Tibial nerve (tissue), 4 donors: ENCODE measurements around the gene TOP2B. TPM values are rescaled to one million over a fixed set of nuclear protein-coding genes. Genes with fewer than 3 reads are reported as not detected.

ENCODE experiments used
- DNase-seq, 2 donors: peaks; one replicate each; pipeline ENCODE4 v3.0.0-alpha.2; 2019; ENCODE audit warnings: low spot score in 2 of 2
- H3K27ac ChIP-seq, 4 donors: fragments of 200-600 bp; sonication (generic) in 3 of 4; one replicate each; pipeline ENCODE4 v1.5.1; 2017 to 2019; ENCODE audit warnings: mild to moderate bottlenecking in 1 of 4
- H3K27me3 ChIP-seq, 2 donors: fragments of 200-600 bp; sonication (generic) in 1 of 2; one replicate each; pipeline versions ENCODE4 v1.5.1 to v1.6.0; 2017 to 2019
- H3K36me3 ChIP-seq, 3 donors: fragments of 200-600 bp; sonication (generic); one replicate each; pipeline ENCODE4 v1.5.1; 2018 to 2019
- H3K4me1 ChIP-seq, 4 donors: fragments of 200-600 bp; sonication (generic) in 3 of 4; one replicate each; pipeline ENCODE4 v1.5.1; 2017 to 2019
- H3K4me3 ChIP-seq, 4 donors: fragments of 200-600 bp; sonication (generic) in 3 of 4; one replicate each; pipeline ENCODE4 v1.5.1; 2017 to 2019; ENCODE audit warnings: mild to moderate bottlenecking in 1 of 4, moderate library complexity in 1 of 4
- H3K9me3 ChIP-seq, 4 donors: fragments of 200-600 bp; sonication (generic) in 3 of 4; one replicate each; pipeline ENCODE4 v1.5.1; 2017 to 2019
- EP300 ChIP-seq, 2 donors: sonication (generic); formaldehyde crosslinking; IDR thresholded peaks; one replicate each; pipeline ENCODE4 v1.6.1; 2017; ENCODE audit warnings: antibody characterized with exemption in 2 of 2, mild to moderate bottlenecking in 1 of 2
- POLR2A ChIP-seq, 2 donors: fragments of 450-650 bp; IDR thresholded peaks; one replicate each; pipeline ENCODE4 v1.6.1; 2017; ENCODE audit warnings: antibody characterized with exemption in 2 of 2, mild to moderate bottlenecking in 2 of 2, moderate library complexity in 2 of 2
- WGBS, 2 donors: methylation state at CpG; one replicate each; pipeline ENCODE4 v1.1.5; 2018; 5-methylcytosine and 5-hydroxymethylcytosine counted together
- total RNA-seq, 4 donors: library from RNA; depleted of rRNA; stranded (reverse); fragments of >200 nt; gene quantifications; one replicate each; pipeline ENCODE4 v1.1.0, GENCODE V29; 2016
- TF ChIP-seq, protein P1 (sequence below), 5 experiments: fragments of 200-600 bp in 3 of 5; fragments of 450-650 bp in 2 of 5; sonication (generic) in 3 of 5; IDR thresholded peaks; one replicate each; pipeline ENCODE4 v1.5.1; 2016 to 2019; ENCODE audit warnings: antibody characterized with exemption in 5 of 5, mild to moderate bottlenecking in 3 of 5, moderate library complexity in 2 of 5

The TOP2B gene
- total RNA-seq, 4 donors from 2014 or later, result 85.3 to 121 (median 99.3) TPM

DNA sequence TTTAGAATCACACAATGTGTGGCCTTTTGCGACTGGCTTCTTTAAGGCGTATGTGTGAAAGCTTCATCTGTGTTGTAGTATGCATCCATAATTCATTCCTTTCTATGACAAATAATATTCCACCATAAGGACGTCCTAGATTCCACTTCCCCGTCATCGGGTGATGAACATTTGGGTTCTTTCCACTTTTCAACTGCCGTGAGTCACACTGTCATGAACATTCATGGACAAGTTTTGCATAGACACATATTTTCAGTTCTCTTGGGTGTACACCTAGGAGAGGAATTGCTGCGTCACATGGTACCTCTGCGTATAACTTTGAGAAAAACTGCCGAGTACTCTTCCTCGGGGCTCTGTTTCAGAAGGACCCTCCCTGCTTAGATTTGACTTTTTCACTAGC lies 97.3 kb downstream of the TOP2B start:
- H3K36me3 ChIP-seq, result peaks cover 0 to 25% (median 0%) of the 10 kb centered on the region in 3 donors
- no peaks in the 10 kb centered on the region for H3K27me3 ChIP-seq
- H3K4me3 ChIP-seq, result no peak overlapping the region
- 77 to 90% methylated on average over 10 of the region's 10 CpGs for WGBS, 2 donors
- no peaks in the 10 kb centered on the region for H3K4me1 ChIP-seq
- no peak overlapping the region for H3K27ac ChIP-seq
- TF ChIP-seq, protein P1, sequence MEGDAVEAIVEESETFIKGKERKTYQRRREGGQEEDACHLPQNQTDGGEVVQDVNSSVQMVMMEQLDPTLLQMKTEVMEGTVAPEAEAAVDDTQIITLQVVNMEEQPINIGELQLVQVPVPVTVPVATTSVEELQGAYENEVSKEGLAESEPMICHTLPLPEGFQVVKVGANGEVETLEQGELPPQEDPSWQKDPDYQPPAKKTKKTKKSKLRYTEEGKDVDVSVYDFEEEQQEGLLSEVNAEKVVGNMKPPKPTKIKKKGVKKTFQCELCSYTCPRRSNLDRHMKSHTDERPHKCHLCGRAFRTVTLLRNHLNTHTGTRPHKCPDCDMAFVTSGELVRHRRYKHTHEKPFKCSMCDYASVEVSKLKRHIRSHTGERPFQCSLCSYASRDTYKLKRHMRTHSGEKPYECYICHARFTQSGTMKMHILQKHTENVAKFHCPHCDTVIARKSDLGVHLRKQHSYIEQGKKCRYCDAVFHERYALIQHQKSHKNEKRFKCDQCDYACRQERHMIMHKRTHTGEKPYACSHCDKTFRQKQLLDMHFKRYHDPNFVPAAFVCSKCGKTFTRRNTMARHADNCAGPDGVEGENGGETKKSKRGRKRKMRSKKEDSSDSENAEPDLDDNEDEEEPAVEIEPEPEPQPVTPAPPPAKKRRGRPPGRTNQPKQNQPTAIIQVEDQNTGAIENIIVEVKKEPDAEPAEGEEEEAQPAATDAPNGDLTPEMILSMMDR (IDR thresholded peaks at IDR 0.05), result no peak
- TF ChIP-seq EP300 (IDR thresholded peaks at IDR 0.05) (no peak), POLR2A (IDR thresholded peaks at IDR 0.05) (no peak)
- no peak for DNase-seq
- no peaks in the 10 kb centered on the region for H3K9me3 ChIP-seq

DNA sequence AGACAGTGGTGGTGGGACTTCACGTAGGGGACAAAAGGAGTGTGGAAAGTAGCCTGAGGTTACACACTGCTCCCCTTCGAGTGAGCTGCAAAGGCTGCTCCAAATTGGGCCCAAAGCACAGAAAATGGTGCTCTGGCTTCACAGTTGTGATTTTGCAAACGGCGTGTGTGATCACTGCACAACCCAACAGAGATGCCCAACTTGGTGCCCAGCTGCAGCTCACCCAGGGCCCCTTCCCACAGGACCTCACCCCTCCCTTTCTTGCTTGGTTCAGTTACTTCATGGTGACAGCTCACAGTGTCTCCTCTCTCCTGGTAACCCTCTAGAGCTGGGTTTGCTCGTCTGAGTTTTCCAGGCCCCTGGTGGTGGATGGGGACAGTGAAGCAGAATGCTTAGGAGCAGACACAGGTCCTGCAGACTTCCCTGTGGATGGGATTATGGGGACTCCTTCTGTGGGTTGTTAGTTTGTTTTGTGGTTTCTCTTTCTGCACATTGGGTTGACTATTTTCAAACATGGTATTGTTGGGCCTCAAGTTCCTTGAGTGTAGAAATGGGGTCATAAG lies 98.3 kb downstream of the TOP2B start:
- WGBS, 2 donors, result 84 to 89% methylated on average over 5 of the region's 5 CpGs
- DNase-seq, result no peak
- Histone ChIP-seq H3K27ac (no peak overlapping the region), H3K36me3 (peaks cover 0 to 22% (median 0%) of the 10 kb centered on the region in 3 donors), H3K9me3 (no peaks in the 10 kb centered on the region), H3K27me3 (no peaks in the 10 kb centered on the region), H3K4me1 (peaks cover 0 to 6% (median 0%) of the 10 kb centered on the region in 4 donors), H3K4me3 (no peak overlapping the region)
- no peak for TF ChIP-seq EP300 (IDR thresholded peaks at IDR 0.05)
- TF ChIP-seq, protein P1 (IDR thresholded peaks at IDR 0.05), result no peak
- no peak for TF ChIP-seq POLR2A (IDR thresholded peaks at IDR 0.05)

DNA sequence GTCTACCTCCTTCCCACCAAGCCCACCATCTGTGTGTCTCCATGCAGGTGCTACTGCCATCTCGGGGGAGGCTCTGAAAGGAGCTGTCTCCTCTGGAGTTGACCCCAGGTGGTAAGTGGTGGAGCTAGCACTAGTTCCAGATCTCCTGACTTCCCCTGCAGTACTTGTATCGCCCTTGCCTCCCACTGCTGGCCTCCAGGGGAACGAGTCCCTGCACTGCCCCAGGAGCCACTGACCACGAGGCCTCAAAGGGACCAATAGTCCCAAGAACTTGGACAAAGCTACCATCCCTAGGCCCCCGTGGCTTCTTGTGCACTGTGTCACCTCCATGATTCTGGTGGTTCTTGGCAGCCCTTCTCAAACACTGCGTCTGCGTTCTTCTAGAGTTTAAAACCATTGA lies 98.9 kb downstream of the TOP2B start:
- peaks cover 0 to 15% (median 0%) of the 10 kb centered on the region in 3 donors for H3K36me3 ChIP-seq

DNA sequence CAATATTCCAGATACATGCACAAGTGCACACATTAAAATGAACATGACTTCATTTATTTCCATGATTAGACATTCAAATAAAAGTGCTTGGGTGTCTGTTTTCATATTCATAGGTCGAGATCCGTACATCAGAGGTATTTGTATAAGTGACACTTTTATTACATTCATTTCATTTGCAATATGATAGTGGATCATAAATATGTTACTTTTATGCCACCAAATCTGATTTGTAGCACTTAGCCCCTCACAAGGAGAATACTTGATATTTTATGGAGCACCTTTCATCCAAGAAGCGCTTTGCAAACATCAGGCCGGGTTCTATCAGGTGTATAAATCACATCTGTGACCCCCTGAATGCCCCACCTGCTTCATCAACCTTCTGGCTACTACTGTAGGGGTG lies 100.6 kb downstream of the TOP2B start:
- DNase-seq, result no peak
- Histone ChIP-seq H3K27ac (no peak overlapping the region), H3K4me3 (no peak overlapping the region), H3K9me3 (no peaks in the 10 kb centered on the region), H3K36me3 (no peaks in the 10 kb centered on the region), H3K4me1 (peaks cover 0 to 15% (median 0%) of the 10 kb centered on the region in 4 donors), H3K27me3 (no peaks in the 10 kb centered on the region)
- no peak for TF ChIP-seq EP300 (IDR thresholded peaks at IDR 0.05)
- TF ChIP-seq, protein P1 (IDR thresholded peaks at IDR 0.05), result no peak
- TF ChIP-seq POLR2A (IDR thresholded peaks at IDR 0.05), result no peak
- WGBS, 2 donors, result 92 to 95% methylated on average over 4 of the region's 4 CpGs

More for the DNA sequence above, 98.9 kb downstream of the TOP2B start:
- peaks cover 0 to 13% (median 0%) of the 10 kb centered on the region in 4 donors for H3K4me1 ChIP-seq
- H3K4me3 ChIP-seq, result no peak overlapping the region
- WGBS, 2 donors, result 91 to 93% methylated on average over 6 of the region's 7 CpGs
- no peaks in the 10 kb centered on the region for H3K27me3 ChIP-seq
- TF ChIP-seq EP300 (IDR thresholded peaks at IDR 0.05) (no peak), POLR2A (IDR thresholded peaks at IDR 0.05) (no peak)
- TF ChIP-seq, protein P1 (IDR thresholded peaks at IDR 0.05), result no peak
- no peak for DNase-seq
- no peaks in the 10 kb centered on the region for H3K9me3 ChIP-seq
- no peak overlapping the region for H3K27ac ChIP-seq

DNA sequence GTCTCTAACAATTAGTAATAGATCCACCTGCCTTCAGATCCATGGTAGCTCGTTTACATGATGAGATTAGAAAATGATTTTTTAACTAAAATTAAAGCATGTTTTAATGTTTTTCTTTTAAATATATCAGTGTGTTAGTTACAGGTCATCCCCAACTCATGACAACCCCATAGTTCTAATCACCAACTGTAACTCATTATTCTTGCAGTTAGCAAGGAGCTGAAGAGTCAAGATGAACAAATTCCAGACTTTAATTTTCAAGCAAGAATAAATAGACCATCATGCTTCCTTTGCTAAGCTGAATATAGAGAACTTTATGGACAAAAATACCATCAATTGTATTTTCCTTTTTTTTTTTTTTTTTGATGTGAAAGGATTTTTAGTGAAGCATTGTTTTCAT lies 101.1 kb downstream of the TOP2B start:
- WGBS, 2 donors, result 83 to 89% methylated on average over 1 of the region's 1 CpG
- Histone ChIP-seq H3K4me3 (no peak overlapping the region), H3K36me3 (no peaks in the 10 kb centered on the region), H3K9me3 (no peaks in the 10 kb centered on the region), H3K27me3 (no peaks in the 10 kb centered on the region), H3K27ac (no peak overlapping the region), H3K4me1 (peaks cover 0 to 19% (median 0%) of the 10 kb centered on the region in 4 donors)
- no peak for DNase-seq
- TF ChIP-seq EP300 (IDR thresholded peaks at IDR 0.05) (no peak), POLR2A (IDR thresholded peaks at IDR 0.05) (no peak)
- TF ChIP-seq, protein P1 (IDR thresholded peaks at IDR 0.05), result no peak
